Fibroblast of skin of scalp (primary cell): ENCODE results near the gene NUDT8.
"Not testable (repeated sequence)": the region's sequence is repeated elsewhere in the genome, so short reads cannot be mapped to it uniquely, and the experiment has no call there.

Source experiments
- DNase-seq: peaks from one replicate; pipeline ENCODE4 v3.0.0-alpha.2; 2013

The NUDT8 gene

DNA sequence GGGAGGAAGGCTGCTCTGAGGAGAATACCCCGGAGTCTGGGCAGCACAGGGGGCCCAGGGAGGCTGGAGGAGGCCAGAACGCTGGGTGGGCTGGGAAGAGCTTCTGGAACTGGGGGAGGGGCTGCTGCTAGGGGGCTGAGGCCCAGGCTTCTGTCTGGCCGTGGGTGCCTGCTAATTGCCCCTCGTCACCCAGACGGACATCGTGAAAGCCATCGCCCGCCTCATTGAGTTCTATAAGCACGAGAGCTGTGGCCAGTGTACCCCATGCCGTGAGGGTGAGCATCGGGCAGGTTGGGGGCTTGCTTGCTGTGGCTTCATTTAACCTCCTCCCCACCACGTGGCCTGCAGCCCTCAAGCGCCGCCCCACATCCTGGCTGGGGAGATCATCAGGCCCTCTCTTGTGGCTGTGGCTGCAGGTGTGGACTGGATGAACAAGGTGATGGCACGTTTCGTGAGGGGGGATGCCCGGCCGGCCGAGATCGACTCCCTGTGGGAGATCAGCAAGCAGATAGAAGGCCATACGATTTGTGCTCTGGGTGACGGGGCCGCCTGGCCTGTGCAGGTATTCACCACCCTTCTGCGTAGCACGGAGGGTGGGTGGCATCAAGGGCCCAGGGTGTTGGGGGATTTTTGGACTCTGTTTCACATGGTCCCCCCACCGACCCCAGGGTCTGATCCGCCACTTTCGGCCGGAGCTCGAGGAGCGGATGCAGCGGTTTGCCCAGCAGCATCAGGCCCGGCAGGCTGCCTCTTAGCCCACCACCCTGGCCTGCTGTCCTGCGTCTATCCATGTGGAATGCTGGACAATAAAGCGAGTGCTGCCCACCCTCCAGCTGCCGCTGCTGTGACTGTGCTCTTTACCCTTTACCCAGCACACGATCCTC lies 17.8 kb downstream of the NUDT8 start:
- no peak for DNase-seq

DNA sequence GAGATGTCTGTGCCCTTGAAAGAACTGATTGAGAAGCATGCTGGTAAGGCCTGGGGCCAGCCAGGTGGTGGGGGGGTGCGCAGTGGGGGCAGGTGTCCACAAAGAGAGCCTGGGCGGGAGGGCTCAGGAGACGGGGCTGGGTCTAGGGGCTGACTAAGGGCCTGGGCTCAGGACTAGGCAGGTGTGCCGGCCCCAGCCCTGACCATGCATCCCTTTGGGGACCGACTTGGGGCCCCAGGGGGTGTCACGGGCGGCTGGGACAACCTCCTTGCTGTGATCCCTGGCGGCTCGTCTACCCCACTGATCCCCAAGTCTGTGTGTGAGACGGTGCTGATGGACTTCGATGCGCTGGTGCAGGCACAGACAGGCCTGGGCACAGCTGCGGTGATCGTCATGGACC lies 18.6 kb downstream of the NUDT8 start:
- no peak for DNase-seq

- DNase-seq, result no peak
These were observed 19.4 kb downstream of the NUDT8 start for GRCh38 chr11:67610302-67610868.

- DNase-seq, result no peak
These were observed 20.4 kb downstream of the NUDT8 start for GRCh38 chr11:67609316-67609715.

DNA sequence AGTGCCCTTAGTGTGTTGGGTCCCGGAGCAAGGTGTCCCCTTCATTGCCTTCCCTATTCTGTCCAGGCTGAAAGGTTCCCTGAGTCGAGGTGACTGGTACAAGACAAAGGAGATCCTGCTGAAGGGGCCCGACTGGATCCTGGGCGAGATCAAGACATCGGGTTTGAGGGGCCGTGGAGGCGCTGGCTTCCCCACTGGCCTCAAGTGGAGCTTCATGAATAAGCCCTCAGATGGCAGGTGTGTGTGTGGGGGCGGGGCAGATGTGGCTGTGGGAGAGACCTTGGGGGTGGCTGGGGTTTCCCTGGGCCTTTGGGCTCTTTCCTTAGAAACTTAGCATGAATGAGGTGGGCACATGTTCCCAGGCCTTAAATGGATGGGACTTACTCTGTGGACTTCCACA lies 21.3 kb downstream of the NUDT8 start:
- no peak for DNase-seq

GRCh38 chr11:67607507-67607906 lies 22.2 kb downstream of the NUDT8 start:
- DNase-seq, result no peak

GRCh38 chr11:67606492-67607295 lies 23.0 kb downstream of the NUDT8 start, which contains the start of gene NDUFV1:
TSS of gene NDUFV1 (plus strand) at chr11:67606936. CDS start at chr11:67607005, 69 bp downstream.
- peak; percentile 94 for DNase-seq

DNA sequence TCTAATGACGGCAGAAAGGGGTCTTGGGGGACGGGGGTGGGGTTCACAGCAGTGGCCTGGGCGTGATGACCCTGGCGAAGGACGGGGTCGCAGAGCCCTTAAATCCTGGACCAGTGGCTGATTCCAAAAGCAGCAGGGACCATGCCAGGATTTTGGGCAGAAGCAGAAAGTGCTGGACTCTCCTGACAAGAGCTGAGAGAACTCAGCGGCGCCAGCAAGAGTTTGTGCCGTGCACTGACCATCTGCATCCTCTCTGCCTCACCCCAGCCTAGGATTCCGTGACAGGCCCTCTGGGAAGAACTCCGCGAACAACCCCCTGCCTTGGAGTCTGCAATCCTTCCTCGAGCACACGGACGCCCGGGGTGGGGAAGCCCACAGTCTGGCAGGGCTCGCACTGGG lies 23.6 kb downstream of the NUDT8 start:
- DNase-seq, result peak; percentile 32

GRCh38 chr11:67605231-67606011 lies 24.3 kb downstream of the NUDT8 start:
- no peak for DNase-seq

GRCh38 chr11:67604815-67605214 lies 24.9 kb downstream of the NUDT8 start:
- no peak for DNase-seq

DNA sequence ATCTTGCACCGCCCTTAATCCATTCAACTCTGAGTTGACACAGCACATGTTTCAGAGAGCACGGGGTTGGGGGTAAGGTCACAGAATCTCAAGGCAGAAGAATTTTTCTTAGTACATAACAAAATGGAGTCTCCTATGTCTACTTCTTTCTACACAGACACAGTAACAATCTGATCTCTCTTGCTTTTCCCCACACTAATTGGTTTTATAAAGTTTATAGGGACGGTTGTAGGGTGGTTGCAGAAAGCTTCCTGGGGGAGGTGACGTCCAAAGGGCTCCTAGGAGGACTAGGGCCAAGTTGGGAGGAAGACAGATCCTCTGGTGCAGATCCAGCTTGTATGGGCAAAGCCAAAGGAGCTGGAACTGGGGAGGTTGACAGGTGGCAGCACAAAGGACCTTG lies 25.6 kb downstream of the NUDT8 start:
- not testable (repeated sequence) for DNase-seq

GRCh38 chr11:67601098-67601497 lies 28.6 kb downstream of the NUDT8 start:
- DNase-seq, result no peak

DNA sequence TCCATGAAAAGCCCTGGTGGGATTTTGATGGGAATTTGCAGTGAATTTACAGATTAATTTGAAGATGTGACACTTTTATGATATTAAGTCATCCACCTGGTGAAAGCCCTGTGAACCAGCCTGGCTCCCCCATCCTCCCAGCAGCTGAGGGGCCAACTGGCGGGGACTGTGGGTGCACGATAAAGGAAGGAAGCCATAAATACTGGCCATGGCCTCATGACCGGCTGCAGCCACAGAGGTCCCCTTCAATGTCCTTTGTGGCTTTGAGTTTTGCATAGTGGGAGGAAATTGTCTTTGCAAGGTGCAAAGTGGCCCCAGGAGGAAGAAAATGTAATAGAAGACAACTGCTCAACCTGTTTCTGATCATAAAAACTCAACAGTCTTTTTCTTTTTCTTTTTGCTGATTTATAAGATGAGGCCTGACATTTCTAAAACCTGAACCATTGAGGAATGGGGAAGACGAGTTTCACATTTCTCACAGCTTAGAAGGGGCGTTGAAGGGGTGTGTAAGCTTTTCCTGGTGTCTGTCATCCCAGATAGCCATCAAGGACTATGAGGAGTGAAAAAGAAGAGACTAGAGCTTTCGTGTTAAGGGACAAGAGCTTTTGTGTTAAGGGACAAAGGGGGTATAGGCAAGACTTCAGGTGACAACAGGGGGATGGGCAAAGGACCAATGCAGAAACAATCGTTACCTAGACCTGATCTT lies 29.3 kb downstream of the NUDT8 start:
- no peak for DNase-seq

- no peak for DNase-seq
These were observed 30.6 kb downstream of the NUDT8 start for GRCh38 chr11:67599149-67599548.

GRCh38 chr11:67597963-67598362 lies 31.8 kb downstream of the NUDT8 start:
- not testable (repeated sequence) for DNase-seq

GRCh38 chr11:67597458-67597857 lies 32.3 kb downstream of the NUDT8 start:
- not testable (repeated sequence) for DNase-seq

- DNase-seq, result no peak
These were observed 32.9 kb downstream of the NUDT8 start for GRCh38 chr11:67596753-67597300.

GRCh38 chr11:67594480-67594879 lies 35.3 kb downstream of the NUDT8 start:
- DNase-seq, result no peak

DNA sequence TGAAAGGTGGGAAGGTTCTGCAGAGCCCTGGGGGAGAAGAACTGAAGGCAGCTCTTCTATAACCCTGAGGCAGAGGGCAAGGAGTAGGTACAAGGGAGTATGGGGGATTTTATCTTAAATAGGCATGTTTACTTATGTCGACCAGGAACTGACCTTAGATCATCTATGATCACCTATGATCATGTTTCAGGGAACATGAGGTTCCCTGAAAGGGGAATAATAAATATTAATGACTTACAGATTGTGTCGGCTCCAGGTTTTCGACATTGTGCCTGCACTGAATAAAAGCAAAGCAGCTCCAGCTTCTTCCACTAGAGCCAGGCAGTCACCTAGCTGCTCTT lies 36.2 kb downstream of the NUDT8 start:
- no peak for DNase-seq

DNA sequence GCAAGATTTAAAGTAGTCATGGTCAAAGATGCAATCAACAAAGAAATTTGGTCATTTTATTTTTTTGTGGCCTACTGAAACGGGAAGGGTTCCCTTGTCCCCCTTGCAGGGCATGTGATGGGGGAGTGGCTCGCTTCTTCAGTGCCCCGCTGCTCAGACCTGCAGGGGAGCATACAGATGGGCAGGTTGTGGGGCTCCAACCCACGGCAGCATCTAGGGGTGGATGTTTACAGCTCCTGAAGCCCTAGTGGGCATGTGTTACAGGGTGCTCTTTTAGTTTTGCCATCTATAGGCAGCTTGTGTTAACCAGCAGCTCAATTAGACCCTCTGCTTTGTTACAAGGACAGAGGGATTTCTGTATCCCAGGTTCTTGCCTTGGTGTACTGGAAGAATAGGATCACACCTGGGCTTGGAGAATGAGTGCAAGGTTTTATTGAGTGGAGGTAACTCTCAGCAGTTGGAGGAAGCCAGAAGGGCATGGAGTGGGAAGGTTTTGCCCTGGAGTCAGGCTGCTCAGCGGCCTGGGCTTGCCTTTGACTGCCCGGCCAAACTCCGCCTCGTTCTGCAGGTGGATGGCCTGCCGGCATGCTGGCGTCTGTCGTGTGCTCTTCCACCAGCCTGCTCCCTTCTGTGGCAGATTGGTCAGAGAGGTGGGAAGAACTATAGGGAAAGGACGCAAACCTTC lies 36.7 kb downstream of the NUDT8 start:
- DNase-seq, result no peak

DNA sequence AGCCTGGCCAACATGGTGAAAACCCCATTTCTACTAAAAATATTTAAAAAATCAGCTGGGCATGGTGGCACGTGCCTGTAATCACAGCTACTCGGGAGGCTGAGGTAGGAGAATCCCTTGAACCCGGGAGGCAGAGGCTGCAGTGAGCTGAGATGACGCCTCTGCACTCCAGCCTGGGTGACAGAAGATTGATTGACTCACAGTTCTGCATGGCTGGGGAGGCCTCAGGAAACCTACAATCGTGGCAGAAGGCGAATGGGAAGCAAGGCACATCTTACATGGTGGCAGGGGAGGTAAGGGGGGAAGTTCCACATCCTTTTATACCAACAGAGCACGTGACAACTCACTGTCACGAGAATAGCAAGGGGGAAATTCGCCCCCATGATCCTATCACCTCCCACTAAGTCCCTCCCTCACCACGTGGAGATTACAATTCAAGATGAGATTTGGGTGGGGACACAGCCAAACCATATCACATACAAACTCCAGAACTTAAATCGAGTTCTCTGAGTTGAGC lies 40.8 kb downstream of the NUDT8 start:
- not testable (repeated sequence) for DNase-seq
